GM18526 (cell line): Measurements from ENCODE around the gene ADH1C.

Experiments
- POLR2A ChIP-seq: IDR thresholded peaks from 3 replicates; pipeline ENCODE4 v1.6.1; 2011; ENCODE audit not compliant: insufficient read length; ENCODE audit errors: extremely low read depth

The ADH1C gene

DNA sequence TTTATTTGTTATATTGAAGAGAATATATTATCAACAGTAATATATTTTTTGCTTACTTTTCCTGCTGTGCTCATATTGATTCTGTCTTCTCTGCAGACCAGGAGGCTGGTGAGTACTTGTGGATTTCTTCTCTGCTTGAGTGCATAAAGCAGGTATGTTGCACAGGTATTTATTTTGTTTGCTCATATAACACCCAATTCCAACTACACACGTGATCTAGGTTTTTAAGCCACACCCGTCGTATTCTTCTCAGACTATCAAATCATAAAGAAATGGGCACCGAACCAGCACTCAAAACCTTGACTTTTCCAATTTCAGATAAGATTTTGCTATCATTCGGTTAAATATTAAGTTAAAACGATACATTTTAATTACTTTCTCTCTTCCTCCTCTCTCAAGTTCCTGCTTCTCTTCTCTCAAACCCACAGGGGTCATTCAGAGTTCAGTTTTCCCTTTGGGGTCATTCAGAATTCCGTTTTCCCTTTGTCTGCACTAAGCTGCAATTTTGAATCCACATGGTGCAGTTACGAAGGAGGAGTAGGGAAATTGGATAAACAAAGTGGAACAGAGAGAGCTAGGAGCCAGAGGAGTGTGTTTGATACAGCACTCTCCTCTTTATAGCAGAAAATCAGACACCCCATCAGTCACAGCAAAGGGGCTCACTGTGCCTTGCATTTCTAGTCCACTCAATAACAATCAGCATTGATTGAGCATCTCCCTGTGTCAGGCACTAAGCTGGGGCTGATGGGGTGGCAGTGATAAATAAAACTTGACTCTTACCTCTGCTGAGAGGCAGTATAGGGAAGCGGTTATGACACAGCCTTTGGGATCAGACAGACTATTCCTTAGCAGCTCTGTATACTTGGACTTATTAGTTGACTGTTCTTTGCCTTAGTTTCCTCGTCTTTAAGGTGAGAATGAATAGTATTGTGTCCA is at the start of gene ADH1C:
TSS of gene ADH1C (minus strand) at position 145 of the 936 bp plus-strand sequence. CDS start at position 74, 71 bp downstream.
- no peak for TF ChIP-seq POLR2A

- TF ChIP-seq POLR2A: no peak
Measured at GRCh38 chr4:99400831-99401230, 48.3 kb upstream of the ADH1C start.

DNA sequence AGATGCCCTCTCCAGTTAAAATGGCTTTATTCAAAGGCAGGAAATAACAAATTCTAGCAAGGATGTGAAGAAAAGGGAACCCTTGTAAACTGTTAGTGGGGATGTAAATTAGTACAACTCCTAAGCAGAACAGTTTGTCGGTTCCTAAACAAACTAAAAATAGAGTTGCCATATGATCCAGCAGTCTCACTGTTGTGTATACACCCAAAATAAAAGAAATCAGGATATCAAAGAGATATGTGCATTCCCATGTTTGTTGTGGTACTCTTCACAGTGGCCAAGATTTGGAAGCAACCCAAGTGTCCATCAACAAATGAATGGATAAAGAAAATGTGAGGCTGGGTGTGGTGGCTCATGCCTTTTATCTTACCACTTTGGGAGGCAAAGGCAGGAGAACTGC is 46.5 kb upstream of the ADH1C start:
- TF ChIP-seq POLR2A: no peak

- TF ChIP-seq POLR2A: no peak
Measured at GRCh38 chr4:99395595-99396364, 43.2 kb upstream of the ADH1C start.

DNA sequence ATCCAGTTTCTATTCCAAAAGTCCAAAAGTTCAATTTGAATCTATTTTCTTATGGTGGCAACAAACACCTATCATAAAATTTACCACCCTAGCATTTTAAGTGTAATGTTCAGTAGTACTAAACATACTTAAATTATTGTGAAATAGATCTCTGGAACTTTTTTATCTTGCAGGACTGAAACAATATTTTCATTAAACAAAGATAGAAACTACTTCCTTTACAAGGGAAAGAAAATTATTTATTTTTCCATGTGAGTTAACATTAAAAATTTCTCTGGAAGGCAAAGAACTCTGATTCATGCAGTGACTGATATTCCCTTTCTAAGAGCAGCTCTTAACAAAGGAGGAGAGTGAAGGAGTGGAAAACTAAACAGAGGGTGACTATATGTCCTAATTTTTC is 42.4 kb upstream of the ADH1C start:
- TF ChIP-seq POLR2A: no peak

GRCh38 chr4:99390055-99390454 is 37.5 kb upstream of the ADH1C start:
- no peak for TF ChIP-seq POLR2A

- TF ChIP-seq POLR2A: no peak
Measured at GRCh38 chr4:99389606-99390005, 37.1 kb upstream of the ADH1C start.

GRCh38 chr4:99383833-99384392 is 31.4 kb upstream of the ADH1C start:
- TF ChIP-seq POLR2A: no peak

GRCh38 chr4:99383399-99383798 is 30.9 kb upstream of the ADH1C start:
- no peak for TF ChIP-seq POLR2A

GRCh38 chr4:99382745-99383360 is 30.3 kb upstream of the ADH1C start:
- no peak for TF ChIP-seq POLR2A

GRCh38 chr4:99381588-99382175 is 29.1 kb upstream of the ADH1C start:
- no peak for TF ChIP-seq POLR2A

GRCh38 chr4:99379571-99379970 is 27.0 kb upstream of the ADH1C start:
- TF ChIP-seq POLR2A: no peak

GRCh38 chr4:99378876-99379275 is 26.3 kb upstream of the ADH1C start:
- TF ChIP-seq POLR2A: no peak

- TF ChIP-seq POLR2A: no peak
Measured at GRCh38 chr4:99366491-99366890, 13.9 kb upstream of the ADH1C start.

DNA sequence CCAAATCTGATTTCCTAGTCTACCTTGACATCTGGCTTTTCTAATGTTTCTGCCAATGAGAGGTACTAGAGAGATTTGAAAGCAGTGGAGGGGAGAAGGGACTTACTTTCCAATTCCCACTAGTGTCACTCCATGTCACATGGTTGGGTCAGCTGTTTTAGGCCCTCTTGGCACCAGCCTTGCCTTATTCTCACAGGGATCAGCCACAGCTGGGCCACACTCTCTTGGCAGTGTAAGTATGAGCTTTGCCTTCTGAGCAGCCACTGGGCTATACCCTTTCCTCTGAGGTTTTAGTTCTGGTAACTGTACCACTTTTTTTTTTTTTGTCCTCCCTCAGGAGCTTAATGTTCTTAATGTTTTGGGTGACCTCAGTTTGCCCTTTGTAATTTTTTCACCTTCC is 10.2 kb upstream of the ADH1C start:
- TF ChIP-seq POLR2A: no peak
